ENCODE measurements around the gene MYBL2. TPM values are rescaled to one million over a fixed set of nuclear protein-coding genes. Genes with fewer than 3 reads are reported as not detected.
A peak's percentile ranks its signal among the peaks of the same experiment; 100 is the strongest.

The MYBL2 gene
- total RNA-seq, 2 donors from 2014 or later: 139 to 182 TPM

DNA sequence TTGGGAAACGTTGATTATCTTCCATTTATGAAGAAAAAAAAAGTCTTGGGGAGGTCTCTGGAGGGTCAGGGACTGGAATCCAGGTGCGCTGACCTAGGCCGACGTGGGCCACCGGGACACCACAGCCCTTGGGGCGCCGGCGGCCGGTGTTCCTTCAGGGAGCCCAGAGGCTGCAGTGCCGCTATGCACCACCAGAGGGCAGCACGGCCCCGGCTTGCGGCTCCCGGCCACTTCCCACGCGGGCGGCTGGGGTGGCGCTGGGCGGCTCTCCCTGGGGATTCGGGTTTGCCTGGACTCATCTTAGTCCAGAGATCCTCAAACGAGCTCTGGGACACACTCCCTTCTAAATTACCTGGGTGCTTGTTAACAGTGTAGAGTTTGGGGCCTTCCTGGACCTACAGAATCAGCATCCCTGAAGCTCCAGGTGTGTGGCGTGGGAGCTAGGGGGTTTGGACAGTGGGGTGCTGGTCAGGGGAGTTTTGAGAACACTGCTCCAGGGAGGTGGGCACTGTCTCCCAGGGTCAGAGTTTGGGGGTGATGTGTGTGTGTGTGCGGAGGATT lies 82.9 kb downstream of the MYBL2 start:
- Histone ChIP-seq H3K27ac (ENCODE audit: low read depth, low read length) (no peak overlapping the region), H3K9me3 (ENCODE audit: control insufficient read depth, low read length) (no peaks in the 10 kb centered on the region), H3K27me3 (ENCODE audit: control insufficient read depth, insufficient read depth, low read length, poor library complexity, severe bottlenecking) (no peaks in the 10 kb centered on the region), H3K9ac (ENCODE audit: extremely low read depth, low read length, poor library complexity, severe bottlenecking) (no peak overlapping the region), H3K4me3 (ENCODE audit: low read length) (no peak overlapping the region), H3K4me1 (ENCODE audit: control insufficient read depth, insufficient read depth, low read length) (peaks cover 15% of the 10 kb centered on the region), H3K36me3 (ENCODE audit: control insufficient read depth, insufficient read depth, low read length) (no peaks in the 10 kb centered on the region)
- peak; percentile 95 for DNase-seq
- peaks cover 3% of the 10 kb centered on the region for H3K27me3 Mint-ChIP-seq (ENCODE audit: insufficient read depth)
- 10 to 19% methylated on average over 13 to 23 of the region's 23 CpGs for WGBS, 2 experiments (ENCODE audit: insufficient coverage in 1 of 2, insufficient read length in 1 of 2)
- TF ChIP-seq, protein P1, sequence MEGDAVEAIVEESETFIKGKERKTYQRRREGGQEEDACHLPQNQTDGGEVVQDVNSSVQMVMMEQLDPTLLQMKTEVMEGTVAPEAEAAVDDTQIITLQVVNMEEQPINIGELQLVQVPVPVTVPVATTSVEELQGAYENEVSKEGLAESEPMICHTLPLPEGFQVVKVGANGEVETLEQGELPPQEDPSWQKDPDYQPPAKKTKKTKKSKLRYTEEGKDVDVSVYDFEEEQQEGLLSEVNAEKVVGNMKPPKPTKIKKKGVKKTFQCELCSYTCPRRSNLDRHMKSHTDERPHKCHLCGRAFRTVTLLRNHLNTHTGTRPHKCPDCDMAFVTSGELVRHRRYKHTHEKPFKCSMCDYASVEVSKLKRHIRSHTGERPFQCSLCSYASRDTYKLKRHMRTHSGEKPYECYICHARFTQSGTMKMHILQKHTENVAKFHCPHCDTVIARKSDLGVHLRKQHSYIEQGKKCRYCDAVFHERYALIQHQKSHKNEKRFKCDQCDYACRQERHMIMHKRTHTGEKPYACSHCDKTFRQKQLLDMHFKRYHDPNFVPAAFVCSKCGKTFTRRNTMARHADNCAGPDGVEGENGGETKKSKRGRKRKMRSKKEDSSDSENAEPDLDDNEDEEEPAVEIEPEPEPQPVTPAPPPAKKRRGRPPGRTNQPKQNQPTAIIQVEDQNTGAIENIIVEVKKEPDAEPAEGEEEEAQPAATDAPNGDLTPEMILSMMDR (conservative IDR thresholded peaks at IDR 0.05): peak; percentile 100
- peaks cover 2% of the 10 kb centered on the region for H3K36me3 Mint-ChIP-seq (ENCODE audit: low read depth)
- peaks cover 27% of the 10 kb centered on the region for H3K4me1 Mint-ChIP-seq
- peaks cover 2% of the 10 kb centered on the region for H3K9me3 Mint-ChIP-seq
- H3K4me3 Mint-ChIP-seq: no peak overlapping the region
- H3K27ac Mint-ChIP-seq: no peak overlapping the region

DNA sequence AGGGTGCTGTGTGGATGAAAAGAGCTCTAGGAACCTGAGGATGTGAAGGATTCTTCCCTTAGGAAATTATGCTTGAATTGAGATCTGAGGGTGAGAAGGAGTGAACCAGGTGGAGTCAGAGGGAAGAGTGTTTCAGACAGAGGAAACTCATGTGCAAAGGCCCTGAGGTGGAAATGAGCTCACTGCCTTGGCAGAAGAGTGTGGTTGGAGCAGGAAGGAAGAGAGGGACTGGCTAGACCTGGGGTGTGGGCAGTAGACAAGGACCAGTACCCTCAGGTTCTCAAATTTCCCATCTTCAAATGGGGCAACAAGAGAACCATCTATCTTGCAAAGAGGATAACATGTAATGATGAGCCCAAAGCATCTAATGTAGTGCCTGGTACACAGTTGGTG lies 83.9 kb downstream of the MYBL2 start:
- Histone ChIP-seq H3K9ac (ENCODE audit: extremely low read depth, low read length, poor library complexity, severe bottlenecking) (no peak overlapping the region), H3K4me1 (ENCODE audit: control insufficient read depth, insufficient read depth, low read length) (peaks cover 6% of the 10 kb centered on the region), H3K9me3 (ENCODE audit: control insufficient read depth, low read length) (no peaks in the 10 kb centered on the region), H3K27ac (ENCODE audit: low read depth, low read length) (no peak overlapping the region), H3K27me3 (ENCODE audit: control insufficient read depth, insufficient read depth, low read length, poor library complexity, severe bottlenecking) (no peaks in the 10 kb centered on the region), H3K4me3 (ENCODE audit: low read length) (no peak overlapping the region), H3K36me3 (ENCODE audit: control insufficient read depth, insufficient read depth, low read length) (no peaks in the 10 kb centered on the region)
- Mint-ChIP-seq H3K36me3 (ENCODE audit: low read depth) (peaks cover 2% of the 10 kb centered on the region), H3K9me3 (peaks cover 2% of the 10 kb centered on the region), H3K27me3 (ENCODE audit: insufficient read depth) (peaks cover 3% of the 10 kb centered on the region), H3K4me3 (no peak overlapping the region), H3K27ac (no peak overlapping the region), H3K4me1 (peaks cover 22% of the 10 kb centered on the region)
- no peak for DNase-seq
- TF ChIP-seq, protein P1 (conservative IDR thresholded peaks at IDR 0.05): no peak

DNA sequence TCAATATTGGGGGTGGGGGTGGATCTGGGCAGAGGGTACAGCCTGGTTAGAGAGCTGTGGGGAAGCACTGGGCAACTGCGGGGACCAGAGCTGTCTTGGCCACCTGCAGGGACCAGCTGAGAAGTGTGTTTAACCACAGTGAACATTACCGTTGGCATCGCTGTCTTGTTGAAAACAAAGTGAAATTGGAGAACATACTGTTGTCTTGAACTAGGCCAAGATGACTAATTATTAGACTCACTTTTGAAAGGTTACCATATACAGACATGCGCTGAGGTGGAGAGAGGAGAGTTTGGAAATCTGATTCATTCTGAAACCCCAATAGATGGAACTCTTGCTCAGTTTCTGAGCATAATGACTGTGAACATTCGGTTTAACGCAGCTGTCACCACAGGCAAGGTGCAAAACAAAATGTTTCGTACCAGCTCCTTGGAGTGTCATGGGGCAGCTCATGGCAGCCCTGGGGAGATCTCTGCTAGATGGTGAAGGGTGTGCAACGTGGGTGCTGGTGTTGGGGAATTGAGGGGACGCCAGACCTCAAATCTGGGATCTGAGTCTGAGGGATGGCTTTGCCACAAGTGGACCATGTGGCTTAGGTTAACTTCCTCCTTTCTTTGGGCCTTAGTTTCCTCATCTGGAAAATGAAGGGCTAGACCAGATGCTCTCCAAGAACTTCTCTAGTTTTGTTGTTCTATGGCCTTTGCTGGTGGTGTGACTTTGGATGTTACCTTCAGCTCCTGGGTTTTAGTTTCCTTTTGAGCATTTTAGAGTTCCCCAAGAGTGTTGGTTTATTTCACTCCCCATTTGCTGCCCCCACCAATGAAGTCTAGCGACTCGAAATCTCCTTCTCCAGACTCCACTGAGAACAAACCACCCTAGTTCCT lies 84.5 kb downstream of the MYBL2 start:
- H3K27ac ChIP-seq (ENCODE audit: low read depth, low read length): no peak overlapping the region
- WGBS, 2 experiments (ENCODE audit: insufficient coverage in 1 of 2, insufficient read length in 1 of 2): 91 to 92% methylated on average over 10 to 11 of the region's 11 CpGs
- H3K4me1 ChIP-seq (ENCODE audit: control insufficient read depth, insufficient read depth, low read length): peaks cover under 1% of the 10 kb centered on the region
- H3K27me3 ChIP-seq (ENCODE audit: control insufficient read depth, insufficient read depth, low read length, poor library complexity, severe bottlenecking): no peaks in the 10 kb centered on the region
- Mint-ChIP-seq H3K4me3 (no peak overlapping the region), H3K27me3 (ENCODE audit: insufficient read depth) (peaks cover 3% of the 10 kb centered on the region), H3K9me3 (peaks cover 2% of the 10 kb centered on the region), H3K36me3 (ENCODE audit: low read depth) (peaks cover 2% of the 10 kb centered on the region), H3K4me1 (peaks cover 21% of the 10 kb centered on the region), H3K27ac (no peak overlapping the region)
- H3K9ac ChIP-seq (ENCODE audit: extremely low read depth, low read length, poor library complexity, severe bottlenecking): no peak overlapping the region
- TF ChIP-seq, protein P1 (conservative IDR thresholded peaks at IDR 0.05): no peak
- H3K9me3 ChIP-seq (ENCODE audit: control insufficient read depth, low read length): no peaks in the 10 kb centered on the region
- no peak for DNase-seq
- H3K4me3 ChIP-seq (ENCODE audit: low read length): no peak overlapping the region
- no peaks in the 10 kb centered on the region for H3K36me3 ChIP-seq (ENCODE audit: control insufficient read depth, insufficient read depth, low read length)

All from endodermal cell (in vitro differentiated cells).